CD8-positive, alpha-beta memory T cell (primary cell): Measurements from ENCODE around the gene FRMD4A. TPM values are rescaled to one million over a fixed set of nuclear protein-coding genes. Genes with fewer than 3 reads are reported as not detected.

Source experiments
- CTCF ChIA-PET: fragments of 350-600 bp; sonication (Branson Sonifier 250); formaldehyde crosslinking; loops from one replicate; lab custom pipeline; 2021; ENCODE audit warnings: antibody characterized with exemption; lab: Charles Lee
- POLR2A ChIA-PET: fragments of 350-600 bp; sonication (Branson Sonifier 250); formaldehyde crosslinking; loops from one replicate; lab custom pipeline; 2021; ENCODE audit warnings: antibody characterized with exemption; lab: Charles Lee
- DNase-seq, 5 donors: peaks; one replicate each; pipeline versions ENCODE4 v3.0.0 to v3.0.0-alpha.2; 2020 to 2022; ENCODE audit warnings: mixed read lengths in 1 of 5
- H3K27ac ChIP-seq: one replicate; pipeline ENCODE4 v1.7.0; 2013; ENCODE audit warnings: low read depth, mild to moderate bottlenecking, low read length, moderate library complexity
- H3K27me3 ChIP-seq: 2 replicates; pipeline ENCODE4 v1.7.0; 2013; ENCODE audit warnings: low read length, mild to moderate bottlenecking; ENCODE audit not compliant: insufficient read depth, poor library complexity, severe bottlenecking
- H3K36me3 ChIP-seq: 2 replicates; pipeline ENCODE4 v1.7.0; 2013; ENCODE audit warnings: mild to moderate bottlenecking, low read length, moderate library complexity; ENCODE audit not compliant: insufficient read depth
- H3K4me1 ChIP-seq: 2 replicates; pipeline ENCODE4 v1.7.0; 2013; ENCODE audit warnings: mild to moderate bottlenecking, low read length, moderate library complexity; ENCODE audit not compliant: insufficient read depth
- H3K4me3 ChIP-seq: 2 replicates; pipeline ENCODE4 v1.7.0; 2013; ENCODE audit warnings: mild to moderate bottlenecking, low read length
- H3K9me3 ChIP-seq: 2 replicates; pipeline ENCODE4 v1.7.0; 2013; ENCODE audit warnings: mild to moderate bottlenecking, low read length
- H3K27ac Mint-ChIP-seq, 8 donors: one replicate each; pipeline ENCODE4 v1.8.0; 2020 to 2021; ENCODE audit warnings: mixed read lengths in 8 of 8, mild to moderate bottlenecking in 6 of 8, inconsistent platforms in 3 of 8, moderate library complexity in 3 of 8
- H3K27me3 Mint-ChIP-seq, 2 donors: one replicate each; pipeline ENCODE4 v1.8.0; 2020 to 2021; ENCODE audit warnings: mixed read lengths in 2 of 2, mild to moderate bottlenecking in 1 of 2, moderate library complexity in 1 of 2
- H3K36me3 Mint-ChIP-seq, 3 donors: one replicate each; pipeline ENCODE4 v1.8.0; 2020 to 2021; ENCODE audit warnings: mixed read lengths in 3 of 3, inconsistent platforms in 1 of 3, mild to moderate bottlenecking in 1 of 3
- H3K4me1 Mint-ChIP-seq, 3 donors: one replicate each; pipeline ENCODE4 v1.8.0; 2020 to 2021; ENCODE audit warnings: mixed read lengths in 3 of 3, inconsistent platforms in 1 of 3, mild to moderate bottlenecking in 1 of 3
- H3K4me3 Mint-ChIP-seq, 7 donors: one replicate each; pipeline ENCODE4 v1.8.0; 2020 to 2021; ENCODE audit warnings: mixed read lengths in 7 of 7, mild to moderate bottlenecking in 6 of 7, moderate library complexity in 4 of 7, inconsistent platforms in 2 of 7
- H3K9me3 Mint-ChIP-seq, 5 donors: one replicate each; pipeline ENCODE4 v1.8.0; 2020 to 2022; ENCODE audit warnings: mixed read lengths in 5 of 5, mild to moderate bottlenecking in 3 of 5, moderate library complexity in 2 of 5, inconsistent platforms in 1 of 5
- polyA plus RNA-seq: library from polyadenylated mRNA; unstranded; fragments of 300-500 nt; fragmentation: Illumina TruSeq; gene quantifications from one replicate; pipeline ENCODE4 v1.2.3, GENCODE V29; 2021
- total RNA-seq, 2 experiments: library from RNA; stranded (reverse); gene quantifications; one replicate each; pipeline ENCODE4 v1.2.3, GENCODE V29; 2021

The FRMD4A gene
- total and polyA plus RNA-seq, 3 experiments from 2014 or later: 0.21 to 2.7 (median 2.1) TPM

- Histone ChIP-seq H3K36me3 (no peaks in the 10 kb centered on the region), H3K9me3 (no peaks in the 10 kb centered on the region), H3K27ac (no peak overlapping the region), H3K4me1 (no peaks in the 10 kb centered on the region), H3K4me3 (no peak overlapping the region), H3K27me3 (no peaks in the 10 kb centered on the region)
- DNase-seq: no peak
- no peaks in the 10 kb centered on the region for H3K4me1 Mint-ChIP-seq
- H3K4me3 Mint-ChIP-seq: no peak overlapping the region
- no peaks in the 10 kb centered on the region for H3K36me3 Mint-ChIP-seq
- H3K27me3 Mint-ChIP-seq: peaks cover 8 to 11% of the 10 kb centered on the region in 2 donors
- no peaks in the 10 kb centered on the region for H3K9me3 Mint-ChIP-seq
- no peak overlapping the region for H3K27ac Mint-ChIP-seq
- CTCF ChIA-PET: no interaction called here
- POLR2A ChIA-PET: no interaction called here
Measured at GRCh38 chr10:13684252-13684791, 646.4 kb downstream of the FRMD4A start.

- Mint-ChIP-seq H3K4me3 (no peak overlapping the region), H3K9me3 (no peaks in the 10 kb centered on the region), H3K4me1 (no peaks in the 10 kb centered on the region), H3K36me3 (no peaks in the 10 kb centered on the region), H3K27me3 (peaks cover 8 to 15% of the 10 kb centered on the region in 2 donors), H3K27ac (no peak overlapping the region)
- H3K4me1 ChIP-seq: no peaks in the 10 kb centered on the region
- H3K4me3 ChIP-seq: no peak overlapping the region
- no peaks in the 10 kb centered on the region for H3K36me3 ChIP-seq
- H3K27ac ChIP-seq: no peak overlapping the region
- ChIA-PET CTCF (no interaction called here), POLR2A (no interaction called here)
- H3K9me3 ChIP-seq: no peaks in the 10 kb centered on the region
- DNase-seq: no peak
- H3K27me3 ChIP-seq: no peaks in the 10 kb centered on the region
Measured at GRCh38 chr10:13683017-13683416, 647.7 kb downstream of the FRMD4A start.

- CTCF ChIA-PET: no interaction called here
- DNase-seq: no peak
Measured at GRCh38 chr10:13681960-13682359, 648.8 kb downstream of the FRMD4A start.

GRCh38 chr10:13681528-13681927, 649.2 kb downstream of the FRMD4A start:
- no peaks in the 10 kb centered on the region for H3K9me3 Mint-ChIP-seq
- POLR2A ChIA-PET: no interaction called here
- H3K27ac ChIP-seq: no peak overlapping the region
- no peak overlapping the region for H3K27ac Mint-ChIP-seq
- no peaks in the 10 kb centered on the region for H3K36me3 ChIP-seq
- peaks cover 13 to 19% of the 10 kb centered on the region in 2 donors for H3K27me3 Mint-ChIP-seq
- no peak overlapping the region for H3K4me3 Mint-ChIP-seq
- CTCF ChIA-PET: no interaction called here
- no peaks in the 10 kb centered on the region for H3K36me3 Mint-ChIP-seq
- no peaks in the 10 kb centered on the region for H3K9me3 ChIP-seq
- no peaks in the 10 kb centered on the region for H3K4me1 ChIP-seq
- no peak overlapping the region for H3K4me3 ChIP-seq
- DNase-seq: no peak
- no peaks in the 10 kb centered on the region for H3K27me3 ChIP-seq
- no peaks in the 10 kb centered on the region for H3K4me1 Mint-ChIP-seq

More at GRCh38 chr10:13681960-13682359, 648.8 kb downstream of the FRMD4A start:
- no peaks in the 10 kb centered on the region for H3K4me1 ChIP-seq
- no peaks in the 10 kb centered on the region for H3K36me3 ChIP-seq
- H3K27ac ChIP-seq: no peak overlapping the region
- no peaks in the 10 kb centered on the region for H3K9me3 ChIP-seq
- Mint-ChIP-seq H3K4me3 (no peak overlapping the region), H3K4me1 (no peaks in the 10 kb centered on the region), H3K27ac (no peak overlapping the region), H3K9me3 (no peaks in the 10 kb centered on the region), H3K36me3 (no peaks in the 10 kb centered on the region), H3K27me3 (peaks cover 13 to 19% of the 10 kb centered on the region in 2 donors)
- H3K4me3 ChIP-seq: no peak overlapping the region
- no peaks in the 10 kb centered on the region for H3K27me3 ChIP-seq
- POLR2A ChIA-PET: no interaction called here

GRCh38 chr10:13681095-13681494, 649.6 kb downstream of the FRMD4A start:
- H3K9me3 ChIP-seq: no peaks in the 10 kb centered on the region
- H3K4me3 ChIP-seq: no peak overlapping the region
- CTCF ChIA-PET: no interaction called here
- POLR2A ChIA-PET: no interaction called here
- Mint-ChIP-seq H3K36me3 (no peaks in the 10 kb centered on the region), H3K4me3 (no peak overlapping the region), H3K4me1 (no peaks in the 10 kb centered on the region), H3K27ac (no peak overlapping the region), H3K27me3 (peaks cover 13 to 19% of the 10 kb centered on the region in 2 donors), H3K9me3 (no peaks in the 10 kb centered on the region)
- H3K27me3 ChIP-seq: no peaks in the 10 kb centered on the region
- no peaks in the 10 kb centered on the region for H3K36me3 ChIP-seq
- no peaks in the 10 kb centered on the region for H3K4me1 ChIP-seq
- H3K27ac ChIP-seq: no peak overlapping the region
- no peak for DNase-seq

- Mint-ChIP-seq H3K27ac (no peak overlapping the region), H3K4me1 (no peaks in the 10 kb centered on the region), H3K9me3 (no peaks in the 10 kb centered on the region), H3K27me3 (peaks cover 5 to 19% of the 10 kb centered on the region in 2 donors), H3K4me3 (no peak overlapping the region), H3K36me3 (no peaks in the 10 kb centered on the region)
- POLR2A ChIA-PET: no interaction called here
- Histone ChIP-seq H3K27me3 (no peaks in the 10 kb centered on the region), H3K9me3 (no peaks in the 10 kb centered on the region), H3K36me3 (no peaks in the 10 kb centered on the region), H3K4me1 (no peaks in the 10 kb centered on the region), H3K27ac (no peak overlapping the region), H3K4me3 (no peak overlapping the region)
- DNase-seq: no peak
- CTCF ChIA-PET: no interaction called here
Measured at GRCh38 chr10:13678101-13678843, 652.5 kb downstream of the FRMD4A start.

- no peak for DNase-seq
- Mint-ChIP-seq H3K4me3 (no peak overlapping the region), H3K36me3 (peaks cover 2 to 4% (median 2%) of the 10 kb centered on the region in 3 donors), H3K9me3 (no peaks in the 10 kb centered on the region), H3K4me1 (no peaks in the 10 kb centered on the region), H3K27me3 (peaks cover 5 to 12% of the 10 kb centered on the region in 2 donors), H3K27ac (no peak overlapping the region)
- Histone ChIP-seq H3K4me3 (no peak overlapping the region), H3K27ac (no peak overlapping the region), H3K9me3 (no peaks in the 10 kb centered on the region), H3K36me3 (no peaks in the 10 kb centered on the region), H3K4me1 (no peaks in the 10 kb centered on the region), H3K27me3 (no peaks in the 10 kb centered on the region)
- CTCF ChIA-PET: no interaction called here
- POLR2A ChIA-PET: no interaction called here
Measured at GRCh38 chr10:13674645-13675588, 655.8 kb downstream of the FRMD4A start.

- H3K4me3 ChIP-seq: no peak overlapping the region
- Mint-ChIP-seq H3K9me3 (no peaks in the 10 kb centered on the region), H3K27me3 (peaks cover 3 to 5% of the 10 kb centered on the region in 2 donors), H3K4me1 (no peaks in the 10 kb centered on the region), H3K4me3 (no peak overlapping the region), H3K27ac (no peak overlapping the region), H3K36me3 (peaks cover 2 to 10% (median 2%) of the 10 kb centered on the region in 3 donors)
- H3K36me3 ChIP-seq: no peaks in the 10 kb centered on the region
- DNase-seq: no peak
- H3K9me3 ChIP-seq: no peaks in the 10 kb centered on the region
- H3K4me1 ChIP-seq: no peaks in the 10 kb centered on the region
- H3K27ac ChIP-seq: no peak overlapping the region
- POLR2A ChIA-PET: no interaction called here
- CTCF ChIA-PET: no interaction called here
- no peaks in the 10 kb centered on the region for H3K27me3 ChIP-seq
Measured at GRCh38 chr10:13673156-13673555, 657.6 kb downstream of the FRMD4A start.
